PFSK-1 (cell line): Measurements from ENCODE around the gene SKAP1.

Experiments used
- POLR2AphosphoS5 ChIP-seq: IDR thresholded peaks from 2 replicates; pipeline ENCODE4 v1.6.1; 2012; ENCODE audit warnings: low read depth, mild to moderate bottlenecking, control low read depth, low read length, moderate library complexity
- TAF1 ChIP-seq: IDR thresholded peaks from 2 replicates; pipeline ENCODE4 v1.6.1; 2012; ENCODE audit warnings: low read length, control low read depth, borderline replicate concordance; ENCODE audit not compliant: insufficient read depth
- TF ChIP-seq, protein P1 (sequence below), 2 experiments: IDR thresholded peaks; 2 replicates each; pipeline versions ENCODE4 v1.6.1 to v1.8.0; 2011 to 2012; ENCODE audit warnings: low read depth in 2 of 2, low read length in 2 of 2, control low read depth in 1 of 2, inconsistent platforms in 1 of 2, mild to moderate bottlenecking in 1 of 2, moderate library complexity in 1 of 2; ENCODE audit not compliant: insufficient read depth in 1 of 2

DNA sequence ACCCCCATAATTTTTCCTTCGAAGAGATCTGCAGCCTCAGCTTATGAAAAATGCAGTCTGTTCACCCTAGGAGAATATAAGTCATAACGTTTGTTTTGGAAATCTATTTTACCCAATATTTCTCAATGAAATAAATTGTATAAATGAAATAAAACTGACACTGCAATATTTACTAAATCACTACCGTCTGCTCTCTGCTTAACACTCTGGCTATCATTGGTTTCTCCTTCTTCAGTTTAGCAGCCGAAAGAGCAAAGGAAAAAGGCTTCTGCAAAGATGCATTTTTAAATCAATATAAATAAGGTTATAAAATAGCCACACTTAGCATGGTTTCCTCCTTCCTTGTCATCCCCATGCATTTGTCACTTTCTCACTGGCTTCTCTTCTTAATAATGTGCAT, 174.3 kb downstream of the SKAP1 start:
- no peak for TF ChIP-seq TAF1
- TF ChIP-seq, protein P1, sequence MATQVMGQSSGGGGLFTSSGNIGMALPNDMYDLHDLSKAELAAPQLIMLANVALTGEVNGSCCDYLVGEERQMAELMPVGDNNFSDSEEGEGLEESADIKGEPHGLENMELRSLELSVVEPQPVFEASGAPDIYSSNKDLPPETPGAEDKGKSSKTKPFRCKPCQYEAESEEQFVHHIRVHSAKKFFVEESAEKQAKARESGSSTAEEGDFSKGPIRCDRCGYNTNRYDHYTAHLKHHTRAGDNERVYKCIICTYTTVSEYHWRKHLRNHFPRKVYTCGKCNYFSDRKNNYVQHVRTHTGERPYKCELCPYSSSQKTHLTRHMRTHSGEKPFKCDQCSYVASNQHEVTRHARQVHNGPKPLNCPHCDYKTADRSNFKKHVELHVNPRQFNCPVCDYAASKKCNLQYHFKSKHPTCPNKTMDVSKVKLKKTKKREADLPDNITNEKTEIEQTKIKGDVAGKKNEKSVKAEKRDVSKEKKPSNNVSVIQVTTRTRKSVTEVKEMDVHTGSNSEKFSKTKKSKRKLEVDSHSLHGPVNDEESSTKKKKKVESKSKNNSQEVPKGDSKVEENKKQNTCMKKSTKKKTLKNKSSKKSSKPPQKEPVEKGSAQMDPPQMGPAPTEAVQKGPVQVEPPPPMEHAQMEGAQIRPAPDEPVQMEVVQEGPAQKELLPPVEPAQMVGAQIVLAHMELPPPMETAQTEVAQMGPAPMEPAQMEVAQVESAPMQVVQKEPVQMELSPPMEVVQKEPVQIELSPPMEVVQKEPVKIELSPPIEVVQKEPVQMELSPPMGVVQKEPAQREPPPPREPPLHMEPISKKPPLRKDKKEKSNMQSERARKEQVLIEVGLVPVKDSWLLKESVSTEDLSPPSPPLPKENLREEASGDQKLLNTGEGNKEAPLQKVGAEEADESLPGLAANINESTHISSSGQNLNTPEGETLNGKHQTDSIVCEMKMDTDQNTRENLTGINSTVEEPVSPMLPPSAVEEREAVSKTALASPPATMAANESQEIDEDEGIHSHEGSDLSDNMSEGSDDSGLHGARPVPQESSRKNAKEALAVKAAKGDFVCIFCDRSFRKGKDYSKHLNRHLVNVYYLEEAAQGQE (IDR thresholded peaks at IDR 0.05; ENCODE audit: insufficient read depth in 1 of 2, low read depth in 2 of 2, low read length in 2 of 2): no peak
- no peak for TF ChIP-seq POLR2AphosphoS5
